HL-60 (cell line): ENCODE measurements around the gene HAO2.

Experiments used
- DNase-seq, 2 experiments: peaks; one replicate each; pipeline ENCODE4 v3.0.0-alpha.2; 2010 to 2020; ENCODE audit warnings: low read depth in 1 of 2, low spot score in 1 of 2
- H3K27ac ChIP-seq: fragments of 250-450 bp; sonication (Bioruptor Pico); replicated peaks from 2 replicates; pipeline ENCODE4 v1.5.1; 2020; ENCODE audit warnings: mild to moderate bottlenecking, moderate library complexity
- H3K27me3 ChIP-seq: fragments of 250-450 bp; sonication (Bioruptor Pico); 2 replicates; pipeline ENCODE4 v1.5.1; 2021; ENCODE audit warnings: mild to moderate bottlenecking, moderate library complexity; ENCODE audit not compliant: insufficient read depth, poor library complexity, severe bottlenecking
- H3K4me3 ChIP-seq: replicated peaks from 2 replicates; pipeline ENCODE4 v1.5.1; 2011; ENCODE audit warnings: mild to moderate bottlenecking, control low read depth, low read length; ENCODE audit not compliant: insufficient read depth
- CTCF ChIP-seq: IDR thresholded peaks from one replicate; pipeline ENCODE4 v1.5.1; 2011; ENCODE audit warnings: low read length, control low read depth, inconsistent platforms; ENCODE audit not compliant: insufficient read depth
- GABPA ChIP-seq: IDR thresholded peaks from 2 replicates; pipeline ENCODE4 v1.6.1; 2012; ENCODE audit warnings: low read depth
- POLR2AphosphoS5 ChIP-seq: IDR thresholded peaks from 2 replicates; pipeline ENCODE4 v1.6.1; 2012; ENCODE audit warnings: low read depth
- REST ChIP-seq: IDR thresholded peaks from 2 replicates; pipeline ENCODE4 v1.6.1; 2012; ENCODE audit warnings: low read depth; ENCODE audit not compliant: insufficient replicate concordance
- SPI1 ChIP-seq: IDR thresholded peaks from 2 replicates; pipeline ENCODE4 v1.6.1; 2012; ENCODE audit warnings: low read depth, mild to moderate bottlenecking, borderline replicate concordance

The HAO2 gene

GRCh38 chr1:119379117-119379516 is 10.5 kb downstream of the HAO2 start:
- Histone ChIP-seq H3K4me3 (no peak overlapping the region), H3K27me3 (no peaks in the 10 kb centered on the region), H3K27ac (no peak overlapping the region)
- TF ChIP-seq CTCF: no peak
- no peak for TF ChIP-seq POLR2AphosphoS5
- TF ChIP-seq SPI1: no peak
- no peak for TF ChIP-seq REST
- TF ChIP-seq GABPA: no peak
- DNase-seq: no peak

GRCh38 chr1:119380304-119380703 is 11.7 kb downstream of the HAO2 start:
- no peak overlapping the region for H3K4me3 ChIP-seq
- H3K27ac ChIP-seq: no peak overlapping the region
- no peaks in the 10 kb centered on the region for H3K27me3 ChIP-seq
- no peak for DNase-seq
- TF ChIP-seq CTCF (no peak), REST (no peak), POLR2AphosphoS5 (no peak)

GRCh38 chr1:119380983-119381662 is 12.5 kb downstream of the HAO2 start:
- H3K27me3 ChIP-seq: no peaks in the 10 kb centered on the region
- TF ChIP-seq SPI1: no peak
- no peak for TF ChIP-seq POLR2AphosphoS5
- no peak for TF ChIP-seq CTCF
- TF ChIP-seq REST: no peak
- no peak for TF ChIP-seq GABPA
- DNase-seq: no peak
- H3K27ac ChIP-seq: no peak overlapping the region
- no peak overlapping the region for H3K4me3 ChIP-seq
